ENCODE measurements around the gene S100A12.
"Not testable (repeated sequence)": the region's sequence is repeated elsewhere in the genome, so short reads cannot be mapped to it uniquely, and the experiment has no call there.

The S100A12 gene

GRCh38 chr1:153375511-153375910 lies at the start of gene S100A12:
Gene S100A12, minus strand, starts transcription at chr1:153375621. Its CDS starts 1,029 bp downstream, at chr1:153374592.
- peak; percentile 83 for DNase-seq (ENCODE audit: low read depth, low spot score)

DNA sequence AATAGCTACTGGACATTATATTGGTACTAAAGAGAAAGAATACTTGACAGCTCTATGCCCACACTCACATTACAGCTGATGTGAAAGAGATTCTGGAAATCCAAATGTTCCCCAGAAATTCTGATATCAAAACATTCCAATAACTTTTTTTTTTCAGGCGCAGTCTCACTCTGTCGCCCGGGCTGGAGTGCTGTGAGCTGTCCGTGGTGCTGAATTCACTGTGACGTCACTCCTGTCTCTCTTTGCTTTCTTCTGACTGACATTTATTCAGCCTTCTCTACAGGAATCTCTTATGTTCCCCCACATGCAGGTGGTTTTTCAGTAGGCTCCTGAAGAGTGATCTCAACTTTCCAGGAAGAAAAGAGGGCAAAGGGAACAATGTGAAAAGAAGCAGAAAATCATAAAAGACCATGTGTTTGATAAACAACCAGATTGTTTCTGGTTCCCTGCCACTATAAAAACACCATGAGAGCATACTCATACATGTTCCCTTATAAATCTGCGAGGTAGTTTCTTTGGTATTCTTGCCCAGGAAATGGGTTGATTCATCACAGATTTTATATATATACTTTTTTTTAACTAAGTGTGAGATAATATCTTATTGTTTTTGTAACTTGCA lies 47.1 kb upstream of the S100A12 start:
- peak; percentile 82 for DNase-seq (ENCODE audit: low read depth, low spot score)

- no peak for DNase-seq (ENCODE audit: low read depth, low spot score)
Observed at GRCh38 chr1:153420306-153420705, 44.9 kb upstream of the S100A12 start.

DNA sequence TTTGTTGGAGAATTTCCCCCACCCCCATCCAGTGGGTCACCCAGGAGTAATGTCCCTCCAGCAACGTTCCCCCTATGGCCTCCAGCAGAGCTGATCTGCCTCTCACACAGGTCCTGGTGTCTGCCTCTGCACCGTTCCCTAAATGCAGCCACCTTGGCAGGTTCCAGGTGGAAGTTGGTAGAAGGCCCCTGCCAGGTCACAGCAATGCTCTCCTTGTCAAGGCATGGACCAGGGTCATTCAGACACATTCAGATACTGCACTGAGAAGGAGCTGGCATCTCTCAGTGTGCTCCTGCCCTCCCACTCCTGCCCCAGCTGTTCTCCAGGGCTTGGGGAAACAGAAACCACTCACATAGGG lies 44.0 kb upstream of the S100A12 start:
- not testable (repeated sequence) for DNase-seq (ENCODE audit: low read depth, low spot score)

GRCh38 chr1:153418758-153419435 lies 43.5 kb upstream of the S100A12 start:
- not testable (repeated sequence) for DNase-seq (ENCODE audit: low read depth, low spot score)

GRCh38 chr1:153417136-153417888 lies 41.9 kb upstream of the S100A12 start:
- no peak for DNase-seq (ENCODE audit: low read depth, low spot score)

GRCh38 chr1:153415850-153416570 lies 40.6 kb upstream of the S100A12 start, which contains the start of gene S100A7A:
Gene S100A7A, plus strand, starts transcription at chr1:153416520. Its CDS starts 1,563 bp downstream, at chr1:153418083.
- no peak for DNase-seq (ENCODE audit: low read depth, low spot score)

DNA sequence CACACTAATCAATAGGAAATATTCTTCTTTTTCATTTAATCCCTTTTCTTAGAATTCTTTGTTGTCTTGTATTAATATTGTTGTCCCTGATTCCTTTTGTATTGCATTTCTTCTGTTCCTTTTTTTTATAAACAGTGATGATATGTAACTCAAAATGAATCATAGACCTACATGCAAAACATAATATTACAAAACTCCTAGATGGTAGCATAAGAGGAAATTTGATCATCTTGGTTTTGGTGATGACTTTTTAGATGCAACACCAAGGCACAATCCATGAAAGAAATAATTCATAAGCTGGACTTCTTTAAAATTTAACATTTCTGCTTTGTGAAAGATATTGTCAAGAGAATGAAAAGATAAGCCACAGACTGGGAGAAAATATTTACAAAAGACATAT lies 38.5 kb upstream of the S100A12 start:
- not testable (repeated sequence) for DNase-seq (ENCODE audit: low read depth, low spot score)

- DNase-seq (ENCODE audit: low read depth, low spot score): not testable (repeated sequence)
Observed at GRCh38 chr1:153407274-153407673, 31.9 kb upstream of the S100A12 start.

DNA sequence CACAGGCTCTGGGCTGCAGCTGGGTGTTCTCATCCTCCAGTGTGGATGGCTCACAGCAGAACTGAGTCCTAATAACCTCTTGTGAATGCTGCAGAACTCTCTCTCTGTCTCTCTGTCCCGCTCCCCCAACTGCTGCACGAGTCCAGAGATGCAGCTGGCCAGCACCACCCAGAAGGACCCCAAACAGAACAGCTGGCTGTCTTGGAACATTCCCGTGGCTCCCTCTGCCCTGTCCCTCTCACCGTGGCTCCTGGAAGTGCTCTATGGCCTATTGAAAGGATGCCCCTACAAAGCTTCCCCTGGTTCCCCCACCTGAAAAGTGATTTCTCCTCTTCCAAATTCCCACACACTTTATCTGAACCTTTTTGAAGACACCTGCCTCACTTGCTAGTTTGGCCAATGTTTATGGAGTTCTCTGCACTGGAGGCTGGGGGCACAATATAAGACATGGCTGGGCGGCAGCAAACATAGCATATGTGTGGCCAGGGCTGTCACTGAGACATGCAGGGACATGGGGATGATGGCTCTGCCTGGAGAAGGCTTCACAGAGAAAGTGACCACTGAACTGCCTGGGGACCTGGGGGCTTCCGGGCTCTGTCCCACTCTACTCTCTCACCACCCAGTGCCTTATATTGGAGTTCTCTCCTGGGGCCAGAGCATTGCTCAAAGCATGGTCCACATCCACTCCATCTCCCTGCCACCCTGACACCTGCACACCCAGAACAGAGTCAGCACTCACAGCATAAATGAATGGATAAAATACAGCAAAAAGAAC lies 30.6 kb upstream of the S100A12 start:
- DNase-seq (ENCODE audit: low read depth, low spot score): not testable (repeated sequence)

DNA sequence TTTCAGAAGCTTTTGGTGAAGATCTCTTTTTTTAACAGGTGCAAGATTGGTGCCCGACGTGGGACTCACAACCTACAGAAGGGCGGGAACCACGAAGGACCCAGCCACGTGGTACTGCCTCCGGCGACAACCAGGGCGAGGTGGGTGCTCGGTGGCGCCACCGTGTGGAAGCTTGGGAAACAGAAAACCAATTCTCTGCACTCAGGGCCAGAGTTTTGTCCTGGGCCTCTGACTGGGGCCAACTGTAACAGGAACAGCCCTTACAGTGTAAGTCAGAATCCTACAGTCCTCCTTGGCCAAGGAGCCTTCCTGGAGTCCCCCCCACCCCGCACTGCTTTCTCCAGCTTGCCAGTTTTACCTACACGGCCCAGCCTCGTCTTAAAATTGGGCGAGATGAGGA lies 29.3 kb upstream of the S100A12 start:
- DNase-seq (ENCODE audit: low read depth, low spot score): no peak

DNA sequence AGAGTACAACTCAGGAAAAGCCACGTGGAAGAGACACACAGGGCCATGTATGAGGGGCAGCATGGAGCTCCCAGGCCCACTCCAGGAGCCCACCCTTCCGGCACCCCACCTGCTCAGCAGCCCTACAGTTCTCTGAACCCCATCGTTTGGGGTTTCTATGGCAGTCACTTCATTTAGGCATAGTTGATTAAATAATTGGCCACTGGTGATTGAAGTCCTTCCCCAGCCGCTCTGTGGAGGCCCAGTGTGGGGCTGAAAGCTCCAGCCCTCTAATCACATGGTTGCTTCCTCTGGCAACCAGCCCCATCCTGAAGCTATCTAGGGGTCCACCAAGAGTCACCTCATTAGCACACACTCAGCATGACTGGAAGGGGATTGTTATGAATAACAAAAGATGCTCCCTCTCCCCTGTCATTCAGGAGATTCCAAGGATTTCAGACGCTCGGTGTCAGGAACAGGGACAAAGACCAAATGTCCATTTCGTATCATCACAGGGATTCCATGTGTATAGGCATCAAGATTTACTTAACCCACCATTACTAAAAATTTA lies 28.7 kb upstream of the S100A12 start:
- DNase-seq (ENCODE audit: low read depth, low spot score): no peak

DNA sequence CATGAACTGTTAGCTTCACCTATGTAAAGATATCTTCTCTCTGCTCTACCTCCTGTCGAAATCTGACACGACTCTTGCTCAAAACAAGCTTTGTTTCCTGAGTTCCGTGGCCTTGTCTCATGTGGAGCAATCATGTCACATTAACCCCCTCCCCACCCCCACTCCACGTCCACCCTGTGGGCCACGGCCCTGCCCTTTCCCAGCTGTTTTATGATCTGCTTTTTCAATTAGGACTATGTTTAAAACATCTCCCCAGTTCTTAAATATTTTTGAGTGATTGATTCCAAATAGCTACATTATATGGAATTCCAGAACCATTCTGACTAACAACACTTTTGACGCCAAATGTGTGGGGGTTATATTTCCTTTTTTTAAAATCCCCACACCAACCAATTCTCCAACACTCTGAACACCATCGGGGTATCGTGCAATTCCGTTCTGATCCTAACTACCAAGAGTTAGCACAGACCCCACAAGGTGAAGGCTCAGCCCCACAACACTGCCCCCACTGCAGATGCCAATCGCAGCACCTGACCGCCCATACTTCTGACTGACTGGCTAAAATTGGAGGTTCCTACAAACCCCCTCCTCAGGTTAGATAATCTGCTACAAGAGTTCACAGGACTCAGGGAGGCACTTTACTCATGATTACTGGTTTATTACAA lies 28.1 kb upstream of the S100A12 start:
- DNase-seq (ENCODE audit: low read depth, low spot score): no peak

DNA sequence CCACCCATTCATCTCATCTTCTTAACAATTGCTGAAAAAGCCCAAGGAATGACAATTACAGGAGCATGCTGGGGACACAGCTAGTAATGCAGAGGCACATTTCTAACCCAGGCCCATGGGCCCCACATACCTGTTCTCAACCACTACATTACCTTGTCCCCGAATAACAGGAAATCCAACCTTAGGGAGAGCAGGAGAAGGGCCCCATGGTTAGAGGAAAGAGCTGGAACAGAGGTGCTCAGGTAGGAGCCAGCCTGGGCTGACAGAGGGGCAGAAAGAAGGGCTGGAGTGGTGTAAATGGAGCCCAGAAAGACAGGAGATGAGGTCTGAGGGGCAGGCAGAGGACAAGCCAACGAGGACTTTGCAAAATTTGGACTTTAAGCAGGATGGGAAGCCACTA lies 26.8 kb upstream of the S100A12 start:
- no peak for DNase-seq (ENCODE audit: low read depth, low spot score)

DNA sequence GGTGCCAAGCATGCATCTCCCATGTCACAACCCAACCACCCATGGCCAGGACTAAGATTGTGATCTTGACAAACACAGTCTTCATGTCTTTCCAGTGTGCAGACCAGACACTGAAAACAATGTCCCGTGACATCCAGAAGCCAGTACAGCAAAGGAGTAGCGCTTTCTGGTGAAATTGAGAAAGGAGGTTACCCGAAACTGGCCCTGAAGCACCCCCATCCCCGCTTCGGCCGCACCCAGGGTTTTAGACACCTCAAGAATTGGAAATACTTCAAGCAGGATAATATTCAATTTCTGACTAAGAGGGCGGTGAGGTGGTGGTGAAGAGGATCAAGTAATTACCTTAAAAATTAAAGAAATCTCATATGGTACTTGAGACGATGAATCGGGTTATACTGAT lies 26.0 kb upstream of the S100A12 start:
- no peak for DNase-seq (ENCODE audit: low read depth, low spot score)

- DNase-seq (ENCODE audit: low read depth, low spot score): no peak
Observed at GRCh38 chr1:153400244-153400643, 24.8 kb upstream of the S100A12 start.

DNA sequence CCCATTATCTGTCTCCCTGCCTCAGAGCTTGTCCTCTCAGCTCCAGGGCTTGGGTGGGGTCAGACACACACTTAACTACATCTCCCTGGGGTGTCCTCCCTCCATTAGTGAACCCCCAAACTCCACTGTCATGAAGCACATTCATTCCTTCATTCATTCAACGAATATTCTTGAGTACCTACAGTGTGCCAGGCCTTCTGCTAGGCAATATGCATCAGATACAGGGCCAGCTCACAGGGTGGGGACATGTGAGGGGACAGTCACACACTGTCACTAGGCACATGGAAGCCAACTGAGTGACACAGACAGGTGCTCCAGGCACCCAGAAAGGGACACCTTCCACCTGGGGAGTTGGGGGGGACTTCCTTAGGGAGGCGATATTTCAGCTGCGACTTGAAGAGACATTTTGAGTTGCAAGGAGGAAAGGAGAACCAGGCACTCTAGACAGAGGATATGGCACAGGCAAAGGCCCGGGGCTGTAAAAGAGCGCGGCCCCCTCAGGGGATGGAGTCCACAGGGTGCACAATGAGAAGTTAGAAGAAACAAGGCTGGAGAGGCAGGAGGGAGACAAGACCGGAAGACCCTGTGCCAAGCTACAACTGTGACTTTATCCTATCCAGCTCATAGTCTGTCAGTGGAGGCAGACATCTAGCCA lies 24.1 kb upstream of the S100A12 start:
- no peak for DNase-seq (ENCODE audit: low read depth, low spot score)

DNA sequence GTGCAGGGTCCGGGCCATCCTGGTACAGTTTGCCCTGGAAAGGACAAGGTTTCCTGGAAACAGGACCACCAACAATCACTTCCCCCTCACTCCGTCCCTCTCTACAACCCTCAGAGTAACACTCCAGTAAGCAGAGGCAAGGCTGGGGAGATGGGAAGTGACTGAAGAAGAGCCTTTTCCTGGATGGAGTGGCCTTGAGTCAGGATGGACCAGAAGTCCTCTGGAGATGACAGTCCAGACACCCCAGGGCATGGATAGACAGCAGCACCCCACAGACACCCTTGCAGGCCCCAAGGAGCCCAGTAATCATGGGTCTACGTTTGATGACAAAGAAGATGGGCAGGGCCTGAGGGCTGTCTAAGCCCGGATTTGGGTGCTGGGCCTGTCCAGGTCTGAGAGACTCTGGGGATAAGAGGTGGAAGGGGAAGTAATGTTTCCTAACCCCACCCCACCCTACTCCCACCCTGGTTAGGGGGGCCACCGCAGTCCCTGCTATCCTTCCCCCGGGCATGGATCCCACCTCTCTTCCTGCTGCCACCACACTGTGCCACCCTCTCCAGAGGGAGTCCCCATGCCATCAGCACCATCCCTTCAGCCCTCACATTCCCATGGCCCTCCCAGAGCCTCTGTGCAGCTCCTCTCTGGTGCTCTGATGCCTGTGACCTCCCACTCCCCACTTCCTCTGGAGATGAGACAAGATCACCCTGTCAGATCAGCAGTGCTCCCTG lies 22.7 kb upstream of the S100A12 start:
- no peak for DNase-seq (ENCODE audit: low read depth, low spot score)
